Spleen (tissue), 7 donors: ENCODE data around the gene PDGFD.

Experiments
- CTCF ChIP-seq, 11 experiments: fragments of 200-600 bp in 7 of 11; fragments of 450-650 bp in 4 of 11; sonication (generic) in 4 of 11; IDR thresholded peaks in 8 of 11; conservative IDR thresholded peaks in 3 of 11; 1 replicate in 7 of 11; 2 replicates in 4 of 11; pipeline versions ENCODE4 v1.4.0 to v1.8.0; 2016 to 2021; ENCODE audit warnings: antibody characterized with exemption in 11 of 11, inconsistent platforms in 4 of 11, mild to moderate bottlenecking in 1 of 11
- POLR2A ChIP-seq, 3 donors: fragments of 450-650 bp; IDR thresholded peaks; one replicate each; pipeline ENCODE4 v1.5.1; 2017; ENCODE audit warnings: antibody characterized with exemption in 3 of 3, mild to moderate bottlenecking in 1 of 3
- donor health status: DM: no; HTN: no; CAD: no; lungs with moderate emphysema.
- donor health status: DM: no; HTN: no; CAD: no.
- donor health status: DM: no; HTN: no; CAD: no.

- TF ChIP-seq CTCF (IDR thresholded peaks at IDR 0.05 in 8 of 11, conservative IDR thresholded peaks at IDR 0.05 in 3 of 11) = no peak
- TF ChIP-seq POLR2A (IDR thresholded peaks at IDR 0.05) = no peak
Measured at GRCh38 chr11:104205838-104206237, 41.9 kb upstream of the PDGFD start.
